WTC11 (cell line): ENCODE measurements around the gene TAMALIN. TPM values are rescaled to one million over a fixed set of nuclear protein-coding genes. Genes with fewer than 3 reads are reported as not detected.

Experiments used
- ATAC-seq: fragments of 200-7000 bp; cut with Tn5 transposase; 2 replicates; pipeline ENCODE4 v1.10.0; 2021; ENCODE audit warnings: mild to moderate bottlenecking, moderate library complexity
- CTCF ChIA-PET: fragments of 300-600 bp; sonication (Branson Sonifier 250); formaldehyde crosslinking; loops from one replicate; lab custom pipeline; 2021; ENCODE audit warnings: antibody characterized with exemption; lab: Charles Lee
- POLR2A ChIA-PET: fragments of 350-600 bp; sonication (Branson Sonifier 250); formaldehyde crosslinking; loops from one replicate; lab custom pipeline; 2021; ENCODE audit warnings: antibody characterized with exemption; lab: Charles Lee
- DNase-seq: peaks from one replicate; pipeline ENCODE4 v3.0.0; 2021; ENCODE audit warnings: low spot score
- H3K27ac Mint-ChIP-seq: 2 replicates; pipeline ENCODE4 v1.8.0; 2021; ENCODE audit warnings: mixed read lengths
- H3K27me3 Mint-ChIP-seq: 2 replicates; pipeline ENCODE4 v1.8.0; 2021; ENCODE audit warnings: low read depth, mild to moderate bottlenecking, moderate library complexity, mixed read lengths
- H3K36me3 Mint-ChIP-seq: 2 replicates; pipeline ENCODE4 v1.8.0; 2021; ENCODE audit warnings: mixed read lengths
- H3K4me1 Mint-ChIP-seq: 2 replicates; pipeline ENCODE4 v1.8.0; 2022; ENCODE audit warnings: mixed read lengths
- H3K4me3 Mint-ChIP-seq: 2 replicates; pipeline ENCODE4 v1.8.0; 2021; ENCODE audit warnings: mild to moderate bottlenecking, moderate library complexity, mixed read lengths
- H3K9me3 Mint-ChIP-seq: 2 replicates; pipeline ENCODE4 v1.8.0; 2021; ENCODE audit warnings: mixed read lengths
- CREM ChIP-seq: sonication (generic); formaldehyde crosslinking; IDR thresholded peaks from 2 replicates; pipeline ENCODE4 v1.8.1; 2022; ENCODE audit warnings: mild to moderate bottlenecking, missing genetic modification reagents, moderate library complexity
- ESRRA ChIP-seq: sonication (generic); formaldehyde crosslinking; IDR thresholded peaks from 2 replicates; pipeline ENCODE4 v1.8.1; 2022; ENCODE audit warnings: mild to moderate bottlenecking, missing genetic modification reagents, borderline replicate concordance
- ETV6 ChIP-seq: sonication (generic); formaldehyde crosslinking; IDR thresholded peaks from 2 replicates; pipeline ENCODE4 v1.8.1; 2022; ENCODE audit warnings: mild to moderate bottlenecking, missing genetic modification reagents
- GTF2I ChIP-seq: fragments of 250-450 bp; sonication (Bioruptor Pico); conservative IDR thresholded peaks from 2 replicates; pipeline ENCODE4 v1.4.0; 2021; ENCODE audit warnings: mild to moderate bottlenecking
- IRF2 ChIP-seq: sonication (generic); formaldehyde crosslinking; IDR thresholded peaks from 2 replicates; pipeline ENCODE4 v1.8.0; 2022; ENCODE audit warnings: low read depth, missing genetic modification reagents, borderline replicate concordance
- SP1 ChIP-seq: sonication (generic); formaldehyde crosslinking; conservative IDR thresholded peaks from 2 replicates; pipeline ENCODE4 v1.8.1; 2022; ENCODE audit warnings: missing genetic modification reagents
- TEAD1 ChIP-seq: sonication (generic); formaldehyde crosslinking; IDR thresholded peaks from 2 replicates; pipeline ENCODE4 v1.8.0; 2022; ENCODE audit warnings: mild to moderate bottlenecking, missing genetic modification reagents
- ZNF396 ChIP-seq: fragments of 250-450 bp; sonication (Bioruptor Pico); IDR thresholded peaks from 2 replicates; pipeline ENCODE4 v1.8.0; 2021; ENCODE audit warnings: mild to moderate bottlenecking, moderate library complexity, borderline replicate concordance
- ZNF423 ChIP-seq: fragments of 250-450 bp; sonication (Bioruptor Pico); IDR thresholded peaks from 2 replicates; pipeline ENCODE4 v2.1.2; 2022; ENCODE audit warnings: mild to moderate bottlenecking, moderate library complexity
- total RNA-seq: library from RNA; stranded (reverse); gene quantifications from 3 replicates; pipeline ENCODE4 v1.2.3, GENCODE V29; 2021
- TF ChIP-seq, protein P1 (sequence below): sonication (generic); formaldehyde crosslinking; IDR thresholded peaks from 2 replicates; pipeline ENCODE4 v1.8.0; 2023; ENCODE audit warnings: missing genetic modification reagents
- TF ChIP-seq, protein P2 (sequence below): fragments of 250-450 bp; sonication (Bioruptor Pico); IDR thresholded peaks from 2 replicates; pipeline ENCODE4 v1.9.0; 2021; ENCODE audit warnings: mild to moderate bottlenecking
- TF ChIP-seq, protein P3 (sequence below): sonication (generic); formaldehyde crosslinking; IDR thresholded peaks from 2 replicates; pipeline ENCODE4 v1.8.1; 2023; ENCODE audit warnings: mild to moderate bottlenecking, moderate library complexity, missing genetic modification reagents
- TF ChIP-seq, protein P4 (sequence below): fragments of 250-450 bp; sonication (Bioruptor Pico); IDR thresholded peaks from 2 replicates; pipeline ENCODE4 v1.9.0; 2021; ENCODE audit warnings: moderate library complexity, mild to moderate bottlenecking, inconsistent platforms, borderline replicate concordance
- TF ChIP-seq, protein P5 (sequence below): fragments of 200-600 bp; IDR thresholded peaks from 2 replicates; pipeline ENCODE4 v1.8.0; 2022; ENCODE audit warnings: antibody characterized with exemption
- TF ChIP-seq, protein P6 (sequence below): sonication (generic); formaldehyde crosslinking; IDR thresholded peaks from 2 replicates; pipeline ENCODE4 v1.8.0; 2022; ENCODE audit warnings: missing genetic modification reagents
- TF ChIP-seq, protein P7 (sequence below): sonication (generic); formaldehyde crosslinking; IDR thresholded peaks from 2 replicates; pipeline ENCODE4 v1.8.0; 2023; ENCODE audit warnings: missing genetic modification reagents, mild to moderate bottlenecking, borderline replicate concordance
- TF ChIP-seq, protein P8 (sequence below): fragments of 250-450 bp; sonication (Bioruptor Pico); IDR thresholded peaks from 2 replicates; pipeline ENCODE4 v1.9.0; 2021; ENCODE audit warnings: mild to moderate bottlenecking, borderline replicate concordance

TAMALIN gene
- total RNA-seq, 1 experiment from 2014 or later, result 6.1 TPM

DNA sequence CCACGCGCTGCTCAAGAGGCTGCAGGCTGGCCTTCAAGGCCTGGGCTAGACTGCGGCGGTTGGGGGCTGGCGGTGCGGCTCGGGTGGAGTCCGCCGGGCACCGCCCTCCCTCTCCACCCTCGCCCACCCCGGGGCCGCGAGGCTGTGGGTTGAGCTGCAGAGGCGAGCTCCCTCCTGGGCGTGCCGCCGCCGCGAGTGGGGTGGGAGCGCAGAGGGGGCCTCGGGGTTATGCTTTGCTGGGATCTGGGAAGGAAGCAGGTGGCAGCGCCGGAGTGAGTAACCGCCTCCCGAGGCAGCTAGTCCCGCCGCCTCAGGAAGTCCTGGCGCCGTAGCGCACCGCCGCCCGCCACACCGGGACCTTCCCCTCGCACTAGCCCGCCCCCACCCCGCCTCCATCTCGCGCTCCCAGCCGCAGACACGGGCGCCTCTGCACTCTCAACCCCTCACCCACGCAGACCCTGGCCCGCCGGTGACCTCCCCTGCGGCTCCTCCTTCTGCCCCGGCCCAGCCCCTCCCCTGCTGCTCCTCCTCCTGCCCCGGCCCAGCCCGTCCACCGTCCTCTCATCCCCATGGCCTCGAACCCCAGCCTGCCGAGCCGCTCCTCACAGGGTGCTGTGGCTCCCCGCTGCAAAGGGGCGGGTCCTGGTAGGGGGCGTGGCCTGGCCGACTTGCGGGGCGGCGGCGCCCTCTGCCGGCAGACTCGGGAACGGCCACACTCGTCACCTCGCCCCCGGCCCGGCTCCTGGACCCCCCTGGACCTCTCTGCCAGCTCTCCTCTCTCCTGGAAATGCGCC is 16.6 kb downstream of the TAMALIN start:
- H3K9me3 Mint-ChIP-seq, result no peaks in the 10 kb centered on the region
- POLR2A ChIA-PET, result interaction anchor here (0.8 to 1.9 kb wide), 6 partner anchors 9 to 97 kb away, joined by 3 to 8 read pairs (median 7); no protein-coding TSS in a partner anchor
- H3K27me3 Mint-ChIP-seq, result peaks cover 46% of the 10 kb centered on the region
- ATAC-seq, result peak; percentile 38
- H3K4me1 Mint-ChIP-seq, result peaks cover 35% of the 10 kb centered on the region
- CTCF ChIA-PET, result interaction anchor here (0.7 to 21.1 kb wide), 40 partner anchors 10 to 599 kb away, joined by 3 to 1431 read pairs (median 7); partner anchors contain the start of genes ACVRL1, ANKRD33, ATG101 and KRT7
- DNase-seq, result peak; percentile 92
- peak overlapping the region; percentile 70 for H3K4me3 Mint-ChIP-seq
- no peak overlapping the region for H3K27ac Mint-ChIP-seq
- no peaks in the 10 kb centered on the region for H3K36me3 Mint-ChIP-seq
- TF ChIP-seq GTF2I (CRISPR knock-in tag) (no peak), ETV6 (CRISPR knock-in tag) (no peak), ESRRA (CRISPR knock-in tag) (no peak), ZNF396 (CRISPR knock-in tag) (no peak), TEAD1 (CRISPR knock-in tag) (no peak), ZNF423 (CRISPR knock-in tag) (peak; percentile 53; the same call in 1 of the 2 replicates), IRF2 (CRISPR knock-in tag) (no peak), SP1 (CRISPR knock-in tag) (peak; percentile 99), CREM (0 out of 2 replicates have a peak, but pooled peaks have one; percentile 30)
- TF ChIP-seq, protein P1, sequence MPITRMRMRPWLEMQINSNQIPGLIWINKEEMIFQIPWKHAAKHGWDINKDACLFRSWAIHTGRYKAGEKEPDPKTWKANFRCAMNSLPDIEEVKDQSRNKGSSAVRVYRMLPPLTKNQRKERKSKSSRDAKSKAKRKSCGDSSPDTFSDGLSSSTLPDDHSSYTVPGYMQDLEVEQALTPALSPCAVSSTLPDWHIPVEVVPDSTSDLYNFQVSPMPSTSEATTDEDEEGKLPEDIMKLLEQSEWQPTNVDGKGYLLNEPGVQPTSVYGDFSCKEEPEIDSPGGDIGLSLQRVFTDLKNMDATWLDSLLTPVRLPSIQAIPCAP (CRISPR knock-in tag), result no peak
- TF ChIP-seq, protein P2, sequence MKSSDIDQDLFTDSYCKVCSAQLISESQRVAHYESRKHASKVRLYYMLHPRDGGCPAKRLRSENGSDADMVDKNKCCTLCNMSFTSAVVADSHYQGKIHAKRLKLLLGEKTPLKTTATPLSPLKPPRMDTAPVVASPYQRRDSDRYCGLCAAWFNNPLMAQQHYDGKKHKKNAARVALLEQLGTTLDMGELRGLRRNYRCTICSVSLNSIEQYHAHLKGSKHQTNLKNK (CRISPR knock-in tag), result no peak
- TF ChIP-seq, protein P3, sequence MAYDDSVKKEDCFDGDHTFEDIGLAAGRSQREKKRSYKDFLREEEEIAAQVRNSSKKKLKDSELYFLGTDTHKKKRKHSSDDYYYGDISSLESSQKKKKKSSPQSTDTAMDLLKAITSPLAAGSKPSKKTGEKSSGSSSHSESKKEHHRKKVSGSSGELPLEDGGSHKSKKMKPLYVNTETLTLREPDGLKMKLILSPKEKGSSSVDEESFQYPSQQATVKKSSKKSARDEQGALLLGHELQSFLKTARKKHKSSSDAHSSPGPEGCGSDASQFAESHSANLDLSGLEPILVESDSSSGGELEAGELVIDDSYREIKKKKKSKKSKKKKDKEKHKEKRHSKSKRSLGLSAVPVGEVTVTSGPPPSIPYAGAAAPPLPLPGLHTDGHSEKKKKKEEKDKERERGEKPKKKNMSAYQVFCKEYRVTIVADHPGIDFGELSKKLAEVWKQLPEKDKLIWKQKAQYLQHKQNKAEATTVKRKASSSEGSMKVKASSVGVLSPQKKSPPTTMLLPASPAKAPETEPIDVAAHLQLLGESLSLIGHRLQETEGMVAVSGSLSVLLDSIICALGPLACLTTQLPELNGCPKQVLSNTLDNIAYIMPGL, result peak; percentile 94
- TF ChIP-seq, protein P4, sequence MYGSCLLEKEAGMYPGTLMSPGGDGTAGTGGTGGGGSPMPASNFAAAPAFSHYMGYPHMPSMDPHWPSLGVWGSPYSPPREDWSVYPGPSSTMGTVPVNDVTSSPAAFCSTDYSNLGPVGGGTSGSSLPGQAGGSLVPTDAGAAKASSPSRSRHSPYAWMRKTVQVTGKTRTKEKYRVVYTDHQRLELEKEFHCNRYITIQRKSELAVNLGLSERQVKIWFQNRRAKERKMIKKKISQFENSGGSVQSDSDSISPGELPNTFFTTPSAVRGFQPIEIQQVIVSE, result no peak
- TF ChIP-seq, protein P5, sequence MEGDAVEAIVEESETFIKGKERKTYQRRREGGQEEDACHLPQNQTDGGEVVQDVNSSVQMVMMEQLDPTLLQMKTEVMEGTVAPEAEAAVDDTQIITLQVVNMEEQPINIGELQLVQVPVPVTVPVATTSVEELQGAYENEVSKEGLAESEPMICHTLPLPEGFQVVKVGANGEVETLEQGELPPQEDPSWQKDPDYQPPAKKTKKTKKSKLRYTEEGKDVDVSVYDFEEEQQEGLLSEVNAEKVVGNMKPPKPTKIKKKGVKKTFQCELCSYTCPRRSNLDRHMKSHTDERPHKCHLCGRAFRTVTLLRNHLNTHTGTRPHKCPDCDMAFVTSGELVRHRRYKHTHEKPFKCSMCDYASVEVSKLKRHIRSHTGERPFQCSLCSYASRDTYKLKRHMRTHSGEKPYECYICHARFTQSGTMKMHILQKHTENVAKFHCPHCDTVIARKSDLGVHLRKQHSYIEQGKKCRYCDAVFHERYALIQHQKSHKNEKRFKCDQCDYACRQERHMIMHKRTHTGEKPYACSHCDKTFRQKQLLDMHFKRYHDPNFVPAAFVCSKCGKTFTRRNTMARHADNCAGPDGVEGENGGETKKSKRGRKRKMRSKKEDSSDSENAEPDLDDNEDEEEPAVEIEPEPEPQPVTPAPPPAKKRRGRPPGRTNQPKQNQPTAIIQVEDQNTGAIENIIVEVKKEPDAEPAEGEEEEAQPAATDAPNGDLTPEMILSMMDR, result peak; percentile 96
- TF ChIP-seq, protein P6, sequence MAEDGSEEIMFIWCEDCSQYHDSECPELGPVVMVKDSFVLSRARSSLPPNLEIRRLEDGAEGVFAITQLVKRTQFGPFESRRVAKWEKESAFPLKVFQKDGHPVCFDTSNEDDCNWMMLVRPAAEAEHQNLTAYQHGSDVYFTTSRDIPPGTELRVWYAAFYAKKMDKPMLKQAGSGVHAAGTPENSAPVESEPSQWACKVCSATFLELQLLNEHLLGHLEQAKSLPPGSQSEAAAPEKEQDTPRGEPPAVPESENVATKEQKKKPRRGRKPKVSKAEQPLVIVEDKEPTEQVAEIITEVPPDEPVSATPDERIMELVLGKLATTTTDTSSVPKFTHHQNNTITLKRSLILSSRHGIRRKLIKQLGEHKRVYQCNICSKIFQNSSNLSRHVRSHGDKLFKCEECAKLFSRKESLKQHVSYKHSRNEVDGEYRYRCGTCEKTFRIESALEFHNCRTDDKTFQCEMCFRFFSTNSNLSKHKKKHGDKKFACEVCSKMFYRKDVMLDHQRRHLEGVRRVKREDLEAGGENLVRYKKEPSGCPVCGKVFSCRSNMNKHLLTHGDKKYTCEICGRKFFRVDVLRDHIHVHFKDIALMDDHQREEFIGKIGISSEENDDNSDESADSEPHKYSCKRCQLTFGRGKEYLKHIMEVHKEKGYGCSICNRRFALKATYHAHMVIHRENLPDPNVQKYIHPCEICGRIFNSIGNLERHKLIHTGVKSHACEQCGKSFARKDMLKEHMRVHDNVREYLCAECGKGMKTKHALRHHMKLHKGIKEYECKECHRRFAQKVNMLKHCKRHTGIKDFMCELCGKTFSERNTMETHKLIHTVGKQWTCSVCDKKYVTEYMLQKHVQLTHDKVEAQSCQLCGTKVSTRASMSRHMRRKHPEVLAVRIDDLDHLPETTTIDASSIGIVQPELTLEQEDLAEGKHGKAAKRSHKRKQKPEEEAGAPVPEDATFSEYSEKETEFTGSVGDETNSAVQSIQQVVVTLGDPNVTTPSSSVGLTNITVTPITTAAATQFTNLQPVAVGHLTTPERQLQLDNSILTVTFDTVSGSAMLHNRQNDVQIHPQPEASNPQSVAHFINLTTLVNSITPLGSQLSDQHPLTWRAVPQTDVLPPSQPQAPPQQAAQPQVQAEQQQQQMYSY, result no peak
- TF ChIP-seq, protein P7, sequence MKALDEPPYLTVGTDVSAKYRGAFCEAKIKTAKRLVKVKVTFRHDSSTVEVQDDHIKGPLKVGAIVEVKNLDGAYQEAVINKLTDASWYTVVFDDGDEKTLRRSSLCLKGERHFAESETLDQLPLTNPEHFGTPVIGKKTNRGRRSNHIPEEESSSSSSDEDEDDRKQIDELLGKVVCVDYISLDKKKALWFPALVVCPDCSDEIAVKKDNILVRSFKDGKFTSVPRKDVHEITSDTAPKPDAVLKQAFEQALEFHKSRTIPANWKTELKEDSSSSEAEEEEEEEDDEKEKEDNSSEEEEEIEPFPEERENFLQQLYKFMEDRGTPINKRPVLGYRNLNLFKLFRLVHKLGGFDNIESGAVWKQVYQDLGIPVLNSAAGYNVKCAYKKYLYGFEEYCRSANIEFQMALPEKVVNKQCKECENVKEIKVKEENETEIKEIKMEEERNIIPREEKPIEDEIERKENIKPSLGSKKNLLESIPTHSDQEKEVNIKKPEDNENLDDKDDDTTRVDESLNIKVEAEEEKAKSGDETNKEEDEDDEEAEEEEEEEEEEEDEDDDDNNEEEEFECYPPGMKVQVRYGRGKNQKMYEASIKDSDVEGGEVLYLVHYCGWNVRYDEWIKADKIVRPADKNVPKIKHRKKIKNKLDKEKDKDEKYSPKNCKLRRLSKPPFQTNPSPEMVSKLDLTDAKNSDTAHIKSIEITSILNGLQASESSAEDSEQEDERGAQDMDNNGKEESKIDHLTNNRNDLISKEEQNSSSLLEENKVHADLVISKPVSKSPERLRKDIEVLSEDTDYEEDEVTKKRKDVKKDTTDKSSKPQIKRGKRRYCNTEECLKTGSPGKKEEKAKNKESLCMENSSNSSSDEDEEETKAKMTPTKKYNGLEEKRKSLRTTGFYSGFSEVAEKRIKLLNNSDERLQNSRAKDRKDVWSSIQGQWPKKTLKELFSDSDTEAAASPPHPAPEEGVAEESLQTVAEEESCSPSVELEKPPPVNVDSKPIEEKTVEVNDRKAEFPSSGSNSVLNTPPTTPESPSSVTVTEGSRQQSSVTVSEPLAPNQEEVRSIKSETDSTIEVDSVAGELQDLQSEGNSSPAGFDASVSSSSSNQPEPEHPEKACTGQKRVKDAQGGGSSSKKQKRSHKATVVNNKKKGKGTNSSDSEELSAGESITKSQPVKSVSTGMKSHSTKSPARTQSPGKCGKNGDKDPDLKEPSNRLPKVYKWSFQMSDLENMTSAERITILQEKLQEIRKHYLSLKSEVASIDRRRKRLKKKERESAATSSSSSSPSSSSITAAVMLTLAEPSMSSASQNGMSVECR, result 0 out of 2 replicates have a peak, but pooled peaks have one; percentile 50
- TF ChIP-seq, protein P8, sequence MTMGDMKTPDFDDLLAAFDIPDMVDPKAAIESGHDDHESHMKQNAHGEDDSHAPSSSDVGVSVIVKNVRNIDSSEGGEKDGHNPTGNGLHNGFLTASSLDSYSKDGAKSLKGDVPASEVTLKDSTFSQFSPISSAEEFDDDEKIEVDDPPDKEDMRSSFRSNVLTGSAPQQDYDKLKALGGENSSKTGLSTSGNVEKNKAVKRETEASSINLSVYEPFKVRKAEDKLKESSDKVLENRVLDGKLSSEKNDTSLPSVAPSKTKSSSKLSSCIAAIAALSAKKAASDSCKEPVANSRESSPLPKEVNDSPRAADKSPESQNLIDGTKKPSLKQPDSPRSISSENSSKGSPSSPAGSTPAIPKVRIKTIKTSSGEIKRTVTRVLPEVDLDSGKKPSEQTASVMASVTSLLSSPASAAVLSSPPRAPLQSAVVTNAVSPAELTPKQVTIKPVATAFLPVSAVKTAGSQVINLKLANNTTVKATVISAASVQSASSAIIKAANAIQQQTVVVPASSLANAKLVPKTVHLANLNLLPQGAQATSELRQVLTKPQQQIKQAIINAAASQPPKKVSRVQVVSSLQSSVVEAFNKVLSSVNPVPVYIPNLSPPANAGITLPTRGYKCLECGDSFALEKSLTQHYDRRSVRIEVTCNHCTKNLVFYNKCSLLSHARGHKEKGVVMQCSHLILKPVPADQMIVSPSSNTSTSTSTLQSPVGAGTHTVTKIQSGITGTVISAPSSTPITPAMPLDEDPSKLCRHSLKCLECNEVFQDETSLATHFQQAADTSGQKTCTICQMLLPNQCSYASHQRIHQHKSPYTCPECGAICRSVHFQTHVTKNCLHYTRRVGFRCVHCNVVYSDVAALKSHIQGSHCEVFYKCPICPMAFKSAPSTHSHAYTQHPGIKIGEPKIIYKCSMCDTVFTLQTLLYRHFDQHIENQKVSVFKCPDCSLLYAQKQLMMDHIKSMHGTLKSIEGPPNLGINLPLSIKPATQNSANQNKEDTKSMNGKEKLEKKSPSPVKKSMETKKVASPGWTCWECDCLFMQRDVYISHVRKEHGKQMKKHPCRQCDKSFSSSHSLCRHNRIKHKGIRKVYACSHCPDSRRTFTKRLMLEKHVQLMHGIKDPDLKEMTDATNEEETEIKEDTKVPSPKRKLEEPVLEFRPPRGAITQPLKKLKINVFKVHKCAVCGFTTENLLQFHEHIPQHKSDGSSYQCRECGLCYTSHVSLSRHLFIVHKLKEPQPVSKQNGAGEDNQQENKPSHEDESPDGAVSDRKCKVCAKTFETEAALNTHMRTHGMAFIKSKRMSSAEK (CRISPR knock-in tag), result no peak
